NCI-H446 treated with DMSO at 0.1 percent for 48 hours (cell line): ENCODE measurements around the gene EBF4.

ENCODE experiments used
- DNase-seq: peaks from one replicate; lab custom pipeline; 2025; lab: John Stamatoyannopoulos, UW

Gene EBF4

GRCh38 chr20:2700913-2701620 lies 8.5 kb downstream of the EBF4 start:
- DNase-seq, result no peak

- DNase-seq, result no peak
Measured at GRCh38 chr20:2701671-2702081, 9.1 kb downstream of the EBF4 start.

GRCh38 chr20:2703716-2704475 lies 11.3 kb downstream of the EBF4 start:
- no peak for DNase-seq

- no peak for DNase-seq
Measured at GRCh38 chr20:2705931-2706645, 13.5 kb downstream of the EBF4 start.

- no peak for DNase-seq
Measured at GRCh38 chr20:2706688-2707352, 14.2 kb downstream of the EBF4 start.

DNA sequence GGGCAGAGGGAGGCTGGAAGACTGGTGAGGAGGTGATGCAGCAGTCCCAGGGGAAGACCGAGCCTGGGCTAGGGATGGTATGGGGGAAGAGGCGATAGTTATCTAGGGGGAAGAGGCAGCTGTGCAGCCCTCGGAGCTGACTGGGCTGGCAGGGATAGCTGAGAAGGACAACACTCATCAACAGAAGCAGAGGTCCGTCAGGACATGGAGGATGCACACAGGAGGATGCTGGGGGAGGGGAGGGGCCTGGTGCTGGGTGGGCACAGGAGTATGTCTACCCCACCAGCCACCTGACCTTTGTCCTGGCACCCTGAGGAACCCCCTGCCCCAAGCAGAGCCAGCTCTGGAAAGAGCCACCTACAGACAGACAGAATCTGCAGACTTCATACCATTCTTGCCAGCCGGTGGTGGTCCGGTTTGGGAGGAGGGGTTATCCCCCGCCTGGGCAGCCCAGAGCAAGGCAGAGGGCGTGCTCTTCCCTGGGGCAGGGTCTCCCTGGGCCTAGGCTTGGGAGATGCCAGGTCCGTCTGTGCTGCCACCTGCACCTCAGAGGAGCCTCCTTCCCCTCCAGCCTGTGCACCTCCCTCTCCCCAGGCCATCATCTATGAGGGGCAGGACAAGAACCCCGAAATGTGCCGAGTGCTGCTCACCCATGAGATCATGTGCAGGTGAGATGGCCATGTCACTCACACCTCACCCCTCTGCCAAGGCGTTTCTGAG lies 14.9 kb downstream of the EBF4 start:
- no peak for DNase-seq

- no peak for DNase-seq
Measured at GRCh38 chr20:2708073-2708415, 15.5 kb downstream of the EBF4 start.

DNA sequence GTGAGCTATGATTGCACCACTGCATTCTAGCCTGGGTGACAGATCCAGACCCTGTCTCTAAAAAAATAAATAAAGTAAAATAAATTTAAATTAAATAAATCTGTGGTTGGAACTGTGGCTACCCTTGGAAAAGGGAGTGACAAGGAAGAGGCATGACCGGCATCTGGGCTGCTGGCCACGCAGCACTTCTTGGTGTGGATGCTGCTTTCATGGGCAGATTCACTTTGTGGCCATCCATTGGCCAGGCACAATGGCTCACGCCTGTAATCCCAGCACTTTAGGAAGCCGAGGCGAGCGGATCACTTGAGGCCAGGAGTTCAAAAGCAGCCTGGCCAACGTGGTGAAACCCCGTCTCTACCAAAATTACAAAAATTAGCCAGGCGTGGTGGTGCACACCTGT lies 16.1 kb downstream of the EBF4 start:
- no peak for DNase-seq

DNA sequence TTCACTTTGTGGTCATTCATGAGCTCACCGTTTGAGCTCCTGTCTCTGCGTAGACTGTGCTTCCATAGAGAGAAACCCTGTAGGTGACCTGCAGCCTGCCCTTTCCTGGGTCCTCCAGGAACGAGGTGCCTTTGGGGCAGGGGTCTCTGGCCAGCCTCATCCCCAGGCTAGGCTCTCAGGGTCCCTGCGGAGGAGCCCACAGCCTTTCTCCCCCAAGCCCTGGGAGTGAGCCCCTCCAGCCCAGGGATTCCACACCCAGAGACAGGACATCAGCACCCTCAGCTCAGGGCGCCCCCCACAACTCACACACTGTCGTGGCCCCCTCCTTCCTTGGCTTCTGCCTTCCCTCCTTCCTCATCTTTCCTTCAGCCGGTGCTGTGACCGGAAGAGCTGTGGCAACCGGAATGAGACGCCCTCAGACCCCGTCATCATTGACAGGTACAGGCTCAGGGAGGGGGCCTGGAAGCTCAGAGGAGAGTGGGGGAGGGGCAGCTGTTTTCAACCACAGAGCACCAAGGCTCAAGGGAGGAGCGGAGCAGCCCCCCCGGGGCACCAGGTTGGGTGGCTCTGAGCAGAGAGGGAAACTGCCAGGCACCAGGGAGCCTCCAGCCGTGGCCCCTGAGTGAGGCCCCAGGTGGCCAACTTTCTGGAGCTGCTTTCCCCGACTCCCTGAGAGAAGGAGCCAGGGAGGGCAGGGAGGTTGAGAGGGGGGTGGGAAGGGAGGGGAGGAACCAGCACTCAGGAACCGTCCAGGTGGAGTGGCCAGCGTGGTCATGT lies 16.8 kb downstream of the EBF4 start:
- DNase-seq, result no peak

DNA sequence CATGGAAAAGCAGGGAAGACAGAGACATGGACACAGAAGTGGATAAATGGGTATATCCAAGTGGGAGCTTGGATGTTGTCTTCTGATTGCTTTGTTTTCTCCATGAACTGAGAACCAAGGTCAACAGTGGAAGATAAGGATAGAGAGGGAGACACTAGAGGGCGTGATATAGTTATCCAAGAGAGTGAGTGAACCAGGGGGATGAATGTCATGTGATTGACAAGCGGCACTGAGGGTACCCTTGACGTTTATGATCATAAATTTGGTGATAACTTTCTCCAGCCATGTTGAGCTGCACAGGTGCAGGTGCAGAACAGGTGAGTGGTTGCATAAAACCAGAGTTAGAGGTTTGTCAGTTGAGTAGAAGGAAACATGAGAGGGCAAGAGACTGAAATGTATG lies 20.7 kb downstream of the EBF4 start:
- DNase-seq, result no peak

GRCh38 chr20:2729251-2729713 lies 36.7 kb downstream of the EBF4 start:
- DNase-seq, result no peak

DNA sequence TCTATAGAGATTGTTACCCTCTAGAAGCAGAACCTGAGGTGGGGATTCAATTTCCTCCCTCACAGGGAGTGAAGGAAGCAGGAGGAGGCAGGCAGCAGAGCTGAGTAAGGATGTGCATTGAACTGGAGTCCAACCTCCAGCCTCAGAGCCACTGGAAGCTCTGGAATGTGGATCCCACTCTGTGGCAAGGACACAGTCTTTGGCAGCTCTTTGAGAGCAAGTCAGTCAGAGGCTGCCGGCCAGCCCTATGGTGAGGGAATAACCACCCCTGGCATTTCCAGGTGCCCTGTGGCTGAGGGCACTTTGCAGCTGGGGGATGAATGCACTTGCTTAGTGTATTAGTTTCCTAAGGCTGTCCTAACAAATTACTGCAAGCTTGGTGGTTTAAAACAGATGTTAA lies 37.2 kb downstream of the EBF4 start:
- DNase-seq, result no peak

DNA sequence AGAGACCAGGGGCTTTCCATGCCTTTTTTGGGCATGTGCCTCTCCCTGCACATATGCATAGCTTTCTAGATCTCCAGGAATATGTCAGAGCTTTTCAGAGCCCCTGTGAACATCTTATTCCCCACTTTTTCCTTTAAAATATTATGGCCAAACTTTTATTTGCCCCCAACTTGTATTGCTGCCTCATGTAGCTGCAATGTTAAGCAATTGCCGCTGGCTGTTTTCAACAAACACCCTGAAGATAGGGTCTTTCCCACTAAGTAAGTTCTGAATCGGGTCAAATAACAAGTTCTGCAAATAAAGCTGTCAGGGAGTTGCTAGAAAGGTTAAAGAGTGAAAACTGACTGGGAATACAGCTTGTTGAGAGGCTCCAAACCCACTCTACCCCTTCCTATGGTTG lies 42.3 kb downstream of the EBF4 start:
- DNase-seq, result no peak

- DNase-seq, result no peak
Measured at GRCh38 chr20:2736441-2736840, 43.9 kb downstream of the EBF4 start.

DNA sequence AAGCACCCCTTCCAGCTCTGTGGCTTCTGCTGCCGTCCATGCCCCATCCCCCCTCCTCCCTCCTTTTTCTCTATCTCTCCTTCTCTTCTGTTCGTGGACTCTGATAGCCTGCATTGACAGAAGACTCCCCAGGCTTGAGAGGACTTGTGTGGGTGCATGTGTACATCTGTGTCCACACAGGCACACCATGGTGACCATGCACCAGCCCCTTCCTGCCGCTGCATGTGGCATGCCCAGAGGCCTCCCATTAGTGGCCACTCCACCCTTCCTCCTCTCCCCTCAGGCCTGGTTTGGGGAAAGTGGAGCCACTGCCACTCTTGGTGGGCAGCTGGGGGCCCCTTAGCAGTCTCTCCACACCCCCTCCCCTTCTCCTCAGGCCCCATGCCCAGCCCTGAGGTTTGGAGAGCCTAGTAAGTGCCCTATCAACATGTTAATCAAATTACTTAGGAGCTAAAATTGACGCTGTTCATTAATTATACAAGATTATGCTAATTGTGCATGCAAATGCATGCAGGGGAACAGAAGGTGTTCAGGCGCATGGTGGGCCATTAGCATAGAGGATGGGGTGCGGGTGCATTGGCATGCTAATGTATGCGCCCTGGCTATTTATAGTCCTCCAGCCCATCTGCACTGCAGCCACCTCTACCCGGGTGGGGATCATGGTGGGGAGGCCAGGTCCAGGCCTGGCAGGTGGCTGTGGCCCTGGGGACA lies 45.9 kb downstream of the EBF4 start:
- no peak for DNase-seq

DNA sequence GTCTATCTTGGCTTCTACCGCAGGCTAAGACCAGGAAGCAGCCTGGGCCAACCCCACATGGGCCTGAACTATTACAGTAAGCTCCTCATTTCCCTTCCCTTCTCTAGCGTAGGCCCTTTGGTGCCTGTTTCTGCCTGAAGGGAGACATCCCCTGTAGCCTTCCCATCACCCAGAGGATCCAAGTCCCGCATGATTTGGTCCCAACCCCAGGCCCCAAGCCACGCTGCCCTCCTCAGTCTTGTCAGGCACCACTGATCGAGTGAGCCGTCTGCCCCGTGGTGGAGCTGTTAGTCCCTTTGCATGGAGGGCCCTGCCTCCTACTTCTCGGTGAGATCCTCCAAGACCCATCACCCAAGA lies 46.4 kb downstream of the EBF4 start:
- DNase-seq, result no peak

GRCh38 chr20:2740702-2741101 lies 48.1 kb downstream of the EBF4 start:
- DNase-seq, result no peak

DNA sequence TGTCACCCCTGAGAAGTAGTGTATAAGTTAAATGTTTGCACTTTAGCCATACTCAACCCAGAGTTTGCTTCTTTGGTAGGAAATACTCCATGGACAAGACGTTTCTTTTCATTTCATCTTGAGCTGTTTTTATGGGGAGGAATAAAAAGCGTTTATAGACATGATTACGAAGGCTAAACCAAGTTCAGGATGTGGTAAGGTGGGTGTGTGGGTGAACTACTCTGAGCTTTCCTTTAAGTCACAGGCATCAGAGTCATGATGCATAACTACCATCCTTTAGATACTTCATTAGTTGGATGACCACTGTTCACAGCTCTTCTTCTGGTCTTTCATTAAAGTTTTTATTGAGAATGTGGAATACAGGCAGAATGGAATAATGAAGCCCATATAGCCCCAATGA lies 48.9 kb downstream of the EBF4 start:
- DNase-seq, result no peak

DNA sequence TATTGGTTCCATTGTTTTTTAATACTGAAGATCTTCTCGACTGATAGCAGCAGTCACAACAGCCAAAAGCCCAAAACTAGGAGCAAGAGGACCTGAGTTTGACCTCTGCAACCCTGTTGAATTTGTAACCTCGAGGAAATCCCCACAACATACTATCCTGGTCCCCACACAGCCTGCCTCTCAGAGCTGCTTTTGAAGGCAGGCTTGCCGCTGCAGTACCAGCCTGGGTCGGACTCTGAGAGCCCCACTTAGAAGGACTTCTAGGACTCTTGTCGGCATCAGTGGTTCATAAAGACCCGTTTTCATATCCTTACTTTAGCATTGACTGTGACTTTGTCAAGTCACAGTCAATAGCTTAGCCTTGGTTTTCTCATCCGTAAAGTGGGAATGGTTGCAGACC lies 49.3 kb downstream of the EBF4 start:
- DNase-seq, result no peak

- DNase-seq, result no peak
Measured at GRCh38 chr20:2742431-2742830, 49.9 kb downstream of the EBF4 start.
